HUES48 (cell line): ENCODE data around the gene ABCG1.

Experiments used
- H3K27ac ChIP-seq: one replicate; pipeline ENCODE4 v1.7.0; 2013; ENCODE audit warnings: low read depth, low read length, inconsistent platforms
- H3K27me3 ChIP-seq: 2 replicates; pipeline ENCODE4 v1.6.1; 2013; ENCODE audit warnings: mild to moderate bottlenecking, low read length; ENCODE audit not compliant: control insufficient read depth, insufficient read depth
- H3K36me3 ChIP-seq: 2 replicates; pipeline ENCODE4 v1.6.1; 2013; ENCODE audit warnings: low read length; ENCODE audit not compliant: control insufficient read depth, insufficient read depth
- H3K4me1 ChIP-seq: 2 replicates; pipeline ENCODE4 v1.6.1; 2013; ENCODE audit warnings: mild to moderate bottlenecking, low read length; ENCODE audit not compliant: control insufficient read depth, insufficient read depth
- H3K4me3 ChIP-seq: 2 replicates; pipeline ENCODE4 v1.5.1; 2013; ENCODE audit warnings: mild to moderate bottlenecking, low read depth, low read length
- H3K9ac ChIP-seq: 2 replicates; pipeline ENCODE4 v1.6.1; 2013; ENCODE audit warnings: mild to moderate bottlenecking, low read depth, low read length, moderate library complexity
- H3K9me3 ChIP-seq: 2 replicates; pipeline ENCODE4 v1.6.1; 2013; ENCODE audit warnings: low read length; ENCODE audit not compliant: control insufficient read depth, insufficient read depth

ABCG1 gene

GRCh38 chr21:42183374-42184266 is 35.3 kb upstream of the ABCG1 start:
- Histone ChIP-seq H3K9ac (no peak overlapping the region), H3K4me1 (no peaks in the 10 kb centered on the region), H3K27me3 (no peaks in the 10 kb centered on the region), H3K27ac (no peak overlapping the region), H3K4me3 (no peak overlapping the region), H3K9me3 (no peaks in the 10 kb centered on the region), H3K36me3 (no peaks in the 10 kb centered on the region)

DNA sequence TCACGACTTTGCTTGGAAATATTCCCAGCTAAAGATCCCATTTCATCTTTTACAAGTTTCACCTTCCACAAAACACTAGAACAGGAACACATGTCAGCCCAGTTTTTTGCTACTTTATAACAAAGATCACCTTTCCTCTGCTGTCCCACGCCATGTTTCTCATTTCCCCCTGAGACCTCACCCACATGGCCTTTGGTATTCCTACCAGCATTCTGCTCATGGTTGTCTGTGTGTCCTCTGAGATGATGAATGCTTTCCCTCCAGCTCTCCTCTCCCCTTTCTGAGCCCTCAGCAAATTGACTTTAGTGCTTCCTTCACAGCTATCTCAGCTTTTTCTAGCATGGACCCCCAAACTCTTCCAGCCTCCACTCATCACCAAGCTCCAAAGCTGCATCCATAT is 32.3 kb upstream of the ABCG1 start:
- Histone ChIP-seq H3K4me1 (no peaks in the 10 kb centered on the region), H3K27me3 (no peaks in the 10 kb centered on the region), H3K9me3 (no peaks in the 10 kb centered on the region), H3K27ac (no peak overlapping the region), H3K36me3 (no peaks in the 10 kb centered on the region), H3K4me3 (no peak overlapping the region), H3K9ac (no peak overlapping the region)

DNA sequence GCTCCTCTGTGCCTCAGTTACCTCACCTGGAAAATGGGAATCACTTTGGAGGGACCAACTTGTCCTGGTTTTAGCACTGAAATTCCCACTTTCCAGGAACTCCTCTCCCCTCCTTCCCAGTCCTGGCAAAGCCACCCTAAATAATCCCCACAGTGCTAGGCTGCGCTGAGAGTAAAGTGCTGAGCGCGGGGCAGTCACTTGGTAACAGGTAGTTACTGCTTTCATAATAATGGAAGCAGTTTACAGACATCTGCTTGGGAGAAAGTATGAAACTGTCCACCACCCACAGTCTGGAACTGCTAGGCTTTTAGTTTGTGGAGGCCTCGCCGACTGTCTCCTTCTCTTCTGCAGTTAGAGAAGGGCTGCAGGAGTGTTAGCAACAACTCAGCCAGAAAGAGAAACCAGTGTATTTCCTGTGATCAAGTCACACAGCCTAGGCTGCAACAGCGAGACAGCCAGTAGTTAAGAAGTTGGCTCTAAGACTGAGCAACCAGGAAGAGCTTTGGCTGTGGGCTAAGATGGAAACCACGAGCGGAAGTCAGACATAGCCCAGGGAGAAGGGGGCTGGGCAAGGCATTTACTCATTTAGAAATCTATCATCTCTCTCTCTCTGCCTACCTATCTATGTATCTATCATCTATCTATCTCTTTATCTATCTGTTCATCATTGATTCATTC is 30.8 kb upstream of the ABCG1 start:
- no peak overlapping the region for H3K27ac ChIP-seq
- H3K9ac ChIP-seq = no peak overlapping the region
- H3K4me3 ChIP-seq = no peak overlapping the region
- H3K4me1 ChIP-seq = no peaks in the 10 kb centered on the region
- H3K36me3 ChIP-seq = no peaks in the 10 kb centered on the region
- no peaks in the 10 kb centered on the region for H3K9me3 ChIP-seq
- no peaks in the 10 kb centered on the region for H3K27me3 ChIP-seq

- H3K4me1 ChIP-seq = no peaks in the 10 kb centered on the region
- H3K27ac ChIP-seq = no peak overlapping the region
- H3K36me3 ChIP-seq = no peaks in the 10 kb centered on the region
- H3K4me3 ChIP-seq = no peak overlapping the region
- H3K9ac ChIP-seq = no peak overlapping the region
- H3K9me3 ChIP-seq = no peaks in the 10 kb centered on the region
- no peaks in the 10 kb centered on the region for H3K27me3 ChIP-seq
Observed at GRCh38 chr21:42188663-42189062, 30.3 kb upstream of the ABCG1 start.

DNA sequence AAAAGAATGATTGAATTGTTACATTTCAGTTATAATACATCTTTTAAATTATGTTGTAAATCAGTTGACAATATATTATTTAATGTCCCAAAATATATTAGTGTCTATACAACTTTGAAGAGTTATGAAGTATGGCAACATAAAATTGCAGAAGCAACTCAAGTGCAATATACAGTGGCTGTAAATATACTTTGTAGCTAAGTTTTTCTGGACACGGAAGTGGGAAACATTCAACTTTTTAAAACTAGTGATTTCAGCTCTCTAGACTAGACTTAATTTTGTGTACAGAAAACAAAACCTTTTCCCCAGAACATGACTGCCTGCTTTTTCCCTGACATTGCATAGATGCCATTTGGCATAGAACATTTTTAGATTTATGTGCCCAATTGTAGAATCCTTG is 29.5 kb upstream of the ABCG1 start:
- H3K9me3 ChIP-seq = no peaks in the 10 kb centered on the region
- H3K9ac ChIP-seq = no peak overlapping the region
- H3K36me3 ChIP-seq = no peaks in the 10 kb centered on the region
- no peak overlapping the region for H3K27ac ChIP-seq
- H3K27me3 ChIP-seq = no peaks in the 10 kb centered on the region
- H3K4me3 ChIP-seq = no peak overlapping the region
- no peaks in the 10 kb centered on the region for H3K4me1 ChIP-seq

GRCh38 chr21:42189860-42190485 is 29.0 kb upstream of the ABCG1 start:
- Histone ChIP-seq H3K27ac (no peak overlapping the region), H3K27me3 (no peaks in the 10 kb centered on the region), H3K9me3 (no peaks in the 10 kb centered on the region), H3K4me3 (no peak overlapping the region), H3K9ac (no peak overlapping the region), H3K4me1 (no peaks in the 10 kb centered on the region), H3K36me3 (no peaks in the 10 kb centered on the region)

GRCh38 chr21:42190486-42190863 is 28.5 kb upstream of the ABCG1 start:
- Histone ChIP-seq H3K27ac (no peak overlapping the region), H3K27me3 (no peaks in the 10 kb centered on the region), H3K4me3 (no peak overlapping the region), H3K36me3 (no peaks in the 10 kb centered on the region), H3K4me1 (no peaks in the 10 kb centered on the region), H3K9ac (no peak overlapping the region), H3K9me3 (no peaks in the 10 kb centered on the region)

GRCh38 chr21:42191064-42191463 is 27.9 kb upstream of the ABCG1 start:
- Histone ChIP-seq H3K36me3 (no peaks in the 10 kb centered on the region), H3K9ac (no peak overlapping the region), H3K4me3 (no peak overlapping the region), H3K27ac (no peak overlapping the region), H3K27me3 (no peaks in the 10 kb centered on the region), H3K9me3 (no peaks in the 10 kb centered on the region), H3K4me1 (no peaks in the 10 kb centered on the region)

- H3K27ac ChIP-seq = no peak overlapping the region
- no peak overlapping the region for H3K9ac ChIP-seq
- no peaks in the 10 kb centered on the region for H3K27me3 ChIP-seq
- H3K9me3 ChIP-seq = no peaks in the 10 kb centered on the region
- H3K36me3 ChIP-seq = no peaks in the 10 kb centered on the region
- no peak overlapping the region for H3K4me3 ChIP-seq
- no peaks in the 10 kb centered on the region for H3K4me1 ChIP-seq
Observed at GRCh38 chr21:42191696-42192595, 27.0 kb upstream of the ABCG1 start.

DNA sequence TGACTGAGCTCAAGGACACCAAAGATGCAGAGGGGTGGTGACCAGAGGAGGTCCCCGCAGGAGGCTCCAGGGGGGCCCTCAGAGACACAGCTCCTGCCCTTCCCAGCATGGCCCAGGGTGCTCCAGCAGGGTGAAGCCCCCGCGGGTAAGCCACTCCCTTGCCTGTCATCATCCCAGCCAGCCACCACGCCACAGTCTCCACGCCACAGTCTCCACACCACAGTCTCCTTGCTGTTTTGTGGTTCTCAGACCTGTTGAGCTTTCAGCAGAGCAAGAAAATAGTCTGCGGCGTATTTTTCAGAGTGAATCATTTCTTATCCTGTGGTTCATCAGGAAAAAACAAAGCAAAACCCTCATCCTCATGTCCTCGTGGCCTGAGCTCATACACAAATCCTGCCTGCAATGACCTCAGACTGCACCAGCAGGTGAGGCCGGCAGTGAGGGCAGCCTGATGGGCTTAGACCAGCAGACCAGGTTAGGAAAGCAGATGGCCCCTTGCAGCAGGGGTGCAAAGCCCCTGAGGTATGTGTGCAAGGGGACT is 25.7 kb upstream of the ABCG1 start:
- H3K4me3 ChIP-seq = no peak overlapping the region
- H3K4me1 ChIP-seq = no peaks in the 10 kb centered on the region
- H3K36me3 ChIP-seq = no peaks in the 10 kb centered on the region
- H3K27me3 ChIP-seq = no peaks in the 10 kb centered on the region
- no peak overlapping the region for H3K9ac ChIP-seq
- no peaks in the 10 kb centered on the region for H3K9me3 ChIP-seq
- no peak overlapping the region for H3K27ac ChIP-seq
